ENCODE data around the gene MLF1.

GRCh38 chr3:158531334-158531733, 39.7 kb upstream of the MLF1 start:
- TF ChIP-seq EZH2phosphoT487 (IDR thresholded peaks at IDR 0.05) (no peak), CTCF (IDR thresholded peaks at IDR 0.05) (no peak), EZH2 (IDR thresholded peaks at IDR 0.05) (no peak)
